HepG2 (cell line): Measurements from ENCODE around the gene USP8. TPM values are rescaled to one million over a fixed set of nuclear protein-coding genes. Genes with fewer than 3 reads are reported as not detected.

ENCODE experiments used
- CCDC6 ChIP-seq: sonication (generic); formaldehyde crosslinking; IDR thresholded peaks from 2 replicates; pipeline ENCODE4 v1.8.1; 2022; ENCODE audit warnings: mild to moderate bottlenecking, missing genetic modification reagents, moderate library complexity
- EZH2 ChIP-seq: conservative IDR thresholded peaks from 2 replicates; pipeline ENCODE4 v1.6.1; 2012; ENCODE audit warnings: mild to moderate bottlenecking, low read depth, low read length, moderate library complexity
- HDAC1 ChIP-seq: sonication (generic); formaldehyde crosslinking; IDR thresholded peaks from 2 replicates; pipeline ENCODE4 v1.5.1; 2020; ENCODE audit warnings: mild to moderate bottlenecking, missing genetic modification reagents
- HNRNPL ChIP-seq: fragments of 200-400 bp; formaldehyde crosslinking; IDR thresholded peaks from 2 replicates; pipeline ENCODE4 v1.6.1; 2017; ENCODE audit warnings: mild to moderate bottlenecking, low read depth, low read length
- HOXA3 ChIP-seq: sonication (generic); formaldehyde crosslinking; IDR thresholded peaks from 2 replicates; pipeline ENCODE4 v1.5.0; 2020; ENCODE audit warnings: missing genetic modification reagents
- IKZF4 ChIP-seq: sonication (generic); formaldehyde crosslinking; IDR thresholded peaks from 2 replicates; pipeline ENCODE4 v1.5.1; 2020; ENCODE audit warnings: borderline replicate concordance, mild to moderate bottlenecking, low read depth, missing genetic modification reagents; ENCODE audit errors: not compliant biosample characterization
- MIXL1 ChIP-seq: IDR thresholded peaks from 2 replicates; pipeline ENCODE4 v1.6.1; 2016
- NAIF1 ChIP-seq: sonication (generic); formaldehyde crosslinking; IDR thresholded peaks from 2 replicates; pipeline ENCODE4 v1.5.0; 2020; ENCODE audit warnings: mild to moderate bottlenecking, missing genetic modification reagents, borderline replicate concordance
- NONO ChIP-seq, 2 experiments: fragments of 450-650 bp in 1 of 2; sonication (generic) in 1 of 2; formaldehyde crosslinking in 1 of 2; IDR thresholded peaks in 1 of 2; conservative IDR thresholded peaks in 1 of 2; 2 replicates each; pipeline versions ENCODE4 v1.6.1 to v1.8.0; 2017 to 2022; ENCODE audit warnings: mild to moderate bottlenecking in 1 of 2, missing genetic modification reagents in 1 of 2, moderate library complexity in 1 of 2
- PAF1 ChIP-seq: IDR thresholded peaks from 2 replicates; pipeline ENCODE4 v1.6.1; 2016; ENCODE audit warnings: missing genetic modification reagents, missing compliant biosample characterization
- PITX1 ChIP-seq: sonication (generic); formaldehyde crosslinking; IDR thresholded peaks from 2 replicates; pipeline ENCODE4 v1.5.1; 2020; ENCODE audit warnings: mild to moderate bottlenecking, missing genetic modification reagents
- RARA ChIP-seq: IDR thresholded peaks from 2 replicates; pipeline ENCODE4 v1.6.1; 2016; ENCODE audit warnings: missing genetic modification reagents, missing compliant biosample characterization
- THAP11 ChIP-seq: IDR thresholded peaks from 2 replicates; pipeline ENCODE4 v1.6.1; 2016; ENCODE audit warnings: missing biosample characterization, missing genetic modification reagents
- ZMYM4 ChIP-seq: sonication (generic); formaldehyde crosslinking; IDR thresholded peaks from 2 replicates; pipeline ENCODE4 v1.8.1; 2023; ENCODE audit warnings: mild to moderate bottlenecking, missing genetic modification reagents
- ZNF549 ChIP-seq: sonication (generic); formaldehyde crosslinking; IDR thresholded peaks from 2 replicates; pipeline ENCODE4 v1.5.0; 2020; ENCODE audit warnings: missing genetic modification reagents
- ZNF615 ChIP-seq: sonication (generic); formaldehyde crosslinking; IDR thresholded peaks from 2 replicates; pipeline ENCODE4 v1.5.0; 2020; ENCODE audit warnings: mild to moderate bottlenecking, missing genetic modification reagents, borderline replicate concordance
- ZNF788 ChIP-seq: sonication (generic); formaldehyde crosslinking; IDR thresholded peaks from 2 replicates; pipeline ENCODE4 v1.5.0; 2020; ENCODE audit warnings: mild to moderate bottlenecking, missing genetic modification reagents, borderline replicate concordance
- ZNF879 ChIP-seq: sonication (generic); formaldehyde crosslinking; IDR thresholded peaks from 2 replicates; pipeline ENCODE4 v1.8.1; 2023; ENCODE audit warnings: missing genetic modification reagents
- ZSCAN25 ChIP-seq: sonication (generic); formaldehyde crosslinking; IDR thresholded peaks from 2 replicates; pipeline ENCODE4 v1.8.0; 2022; ENCODE audit warnings: mild to moderate bottlenecking, missing genetic modification reagents
- polyA plus RNA-seq, 8 experiments: library from polyadenylated mRNA; depleted of rRNA in 3 of 8; stranded (reverse) in 7 of 8; unstranded in 1 of 8; fragments of >200 nt; fragmentation: Illumina TruSeq in 4 of 8; extraction: Trizol in 4 of 8; gene quantifications; 2 replicates each; pipeline versions ENCODE4 v1.2.1 to v1.2.3, GENCODE V29; 2011 to 2016; ENCODE audit warnings: low read depth in 4 of 8, missing spikeins in 1 of 8, mixed read lengths in 1 of 8; ENCODE audit not compliant: insufficient read depth in 1 of 8
- total RNA-seq, 5 experiments: library from RNA; depleted of rRNA; stranded (reverse); fragments of >200 nt; fragmentation: Illumina TruSeq; extraction: Trizol; gene quantifications; 2 replicates each; pipeline ENCODE4 v1.2.3, GENCODE V29; 2016; ENCODE audit warnings: low read depth in 1 of 5
- TF ChIP-seq, protein P1 (sequence below): sonication (generic); formaldehyde crosslinking; IDR thresholded peaks from 2 replicates; pipeline ENCODE4 v1.5.1; 2020; ENCODE audit warnings: mild to moderate bottlenecking, missing genetic modification reagents, moderate library complexity
- TF ChIP-seq, protein P2 (sequence below): IDR thresholded peaks from 2 replicates; pipeline ENCODE4 v1.6.1; 2016
- TF ChIP-seq, protein P3 (sequence below): IDR thresholded peaks from 2 replicates; pipeline ENCODE4 v1.6.1; 2018; ENCODE audit warnings: missing genetic modification reagents, mild to moderate bottlenecking, missing compliant biosample characterization

The USP8 gene
- total and polyA plus RNA-seq, 2 of the 13 experiments (the other 11 are each of a cell fraction or from before 2014, with no cell fraction given), result 36.4 to 50.7 TPM

DNA sequence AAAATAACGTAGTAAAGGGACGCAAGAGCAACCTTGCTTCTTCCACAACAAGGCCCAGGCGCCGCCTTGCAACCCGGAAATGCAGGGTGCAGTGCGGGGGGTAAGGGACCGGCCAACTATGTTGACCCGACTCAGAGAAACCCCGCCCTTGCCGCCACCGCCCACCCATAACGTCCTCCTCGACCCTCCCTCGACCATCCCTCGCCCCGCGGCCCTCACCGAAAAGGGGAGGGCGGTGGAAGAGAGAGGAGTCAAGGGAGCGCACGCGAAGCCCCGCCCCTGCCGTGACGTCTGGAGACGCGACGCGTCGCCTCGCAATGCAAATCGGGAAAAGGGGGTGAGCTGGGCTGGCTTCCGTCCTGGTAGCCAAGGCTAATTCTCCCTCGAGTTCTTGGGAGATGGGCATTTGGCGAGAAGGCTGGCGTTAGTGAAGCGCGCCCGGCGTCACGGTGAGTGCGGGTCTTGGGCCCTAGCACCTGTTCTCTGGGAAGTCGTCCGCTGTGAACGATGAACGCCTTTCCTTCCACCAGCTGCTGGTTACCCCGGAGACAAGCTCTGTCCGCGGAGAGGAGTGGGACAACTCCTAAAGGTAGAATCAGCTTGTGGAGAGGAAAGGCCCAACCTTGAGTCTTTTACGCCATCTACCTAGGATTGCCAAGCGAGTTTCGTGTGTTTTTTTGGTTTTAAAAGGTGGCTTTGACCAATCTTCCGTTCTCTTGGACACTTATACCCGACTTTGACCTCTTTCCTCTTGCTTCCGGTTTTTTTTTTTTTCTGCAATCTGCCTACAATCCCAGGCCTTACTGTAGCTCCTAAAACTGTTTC is at the start of gene USP8 (continued):
- TF ChIP-seq, protein P1, sequence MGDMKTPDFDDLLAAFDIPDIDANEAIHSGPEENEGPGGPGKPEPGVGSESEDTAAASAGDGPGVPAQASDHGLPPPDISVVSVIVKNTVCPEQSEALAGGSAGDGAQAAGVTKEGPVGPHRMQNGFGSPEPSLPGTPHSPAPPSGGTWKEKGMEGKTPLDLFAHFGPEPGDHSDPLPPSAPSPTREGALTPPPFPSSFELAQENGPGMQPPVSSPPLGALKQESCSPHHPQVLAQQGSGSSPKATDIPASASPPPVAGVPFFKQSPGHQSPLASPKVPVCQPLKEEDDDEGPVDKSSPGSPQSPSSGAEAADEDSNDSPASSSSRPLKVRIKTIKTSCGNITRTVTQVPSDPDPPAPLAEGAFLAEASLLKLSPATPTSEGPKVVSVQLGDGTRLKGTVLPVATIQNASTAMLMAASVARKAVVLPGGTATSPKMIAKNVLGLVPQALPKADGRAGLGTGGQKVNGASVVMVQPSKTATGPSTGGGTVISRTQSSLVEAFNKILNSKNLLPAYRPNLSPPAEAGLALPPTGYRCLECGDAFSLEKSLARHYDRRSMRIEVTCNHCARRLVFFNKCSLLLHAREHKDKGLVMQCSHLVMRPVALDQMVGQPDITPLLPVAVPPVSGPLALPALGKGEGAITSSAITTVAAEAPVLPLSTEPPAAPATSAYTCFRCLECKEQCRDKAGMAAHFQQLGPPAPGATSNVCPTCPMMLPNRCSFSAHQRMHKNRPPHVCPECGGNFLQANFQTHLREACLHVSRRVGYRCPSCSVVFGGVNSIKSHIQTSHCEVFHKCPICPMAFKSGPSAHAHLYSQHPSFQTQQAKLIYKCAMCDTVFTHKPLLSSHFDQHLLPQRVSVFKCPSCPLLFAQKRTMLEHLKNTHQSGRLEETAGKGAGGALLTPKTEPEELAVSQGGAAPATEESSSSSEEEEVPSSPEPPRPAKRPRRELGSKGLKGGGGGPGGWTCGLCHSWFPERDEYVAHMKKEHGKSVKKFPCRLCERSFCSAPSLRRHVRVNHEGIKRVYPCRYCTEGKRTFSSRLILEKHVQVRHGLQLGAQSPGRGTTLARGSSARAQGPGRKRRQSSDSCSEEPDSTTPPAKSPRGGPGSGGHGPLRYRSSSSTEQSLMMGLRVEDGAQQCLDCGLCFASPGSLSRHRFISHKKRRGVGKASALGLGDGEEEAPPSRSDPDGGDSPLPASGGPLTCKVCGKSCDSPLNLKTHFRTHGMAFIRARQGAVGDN (CRISPR knock-in tag), result peak; percentile 89
- TF ChIP-seq, protein P2, sequence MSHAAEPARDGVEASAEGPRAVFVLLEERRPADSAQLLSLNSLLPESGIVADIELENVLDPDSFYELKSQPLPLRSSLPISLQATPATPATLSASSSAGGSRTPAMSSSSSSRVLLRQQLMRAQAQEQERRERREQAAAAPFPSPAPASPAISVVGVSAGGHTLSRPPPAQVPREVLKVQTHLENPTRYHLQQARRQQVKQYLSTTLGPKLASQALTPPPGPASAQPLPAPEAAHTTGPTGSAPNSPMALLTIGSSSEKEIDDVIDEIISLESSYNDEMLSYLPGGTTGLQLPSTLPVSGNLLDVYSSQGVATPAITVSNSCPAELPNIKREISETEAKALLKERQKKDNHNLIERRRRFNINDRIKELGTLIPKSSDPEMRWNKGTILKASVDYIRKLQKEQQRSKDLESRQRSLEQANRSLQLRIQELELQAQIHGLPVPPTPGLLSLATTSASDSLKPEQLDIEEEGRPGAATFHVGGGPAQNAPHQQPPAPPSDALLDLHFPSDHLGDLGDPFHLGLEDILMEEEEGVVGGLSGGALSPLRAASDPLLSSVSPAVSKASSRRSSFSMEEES (CRISPR knock-in tag), result 0 out of 2 replicates have a peak, but pooled peaks have one; percentile 46
- TF ChIP-seq NONO (IDR thresholded peaks at IDR 0.05) (no peak), NONO (CRISPR knock-in tag; conservative IDR thresholded peaks at IDR 0.05) (peak; percentile 45; the same call in 1 of the 2 replicates), EZH2 (no peak), MIXL1 (CRISPR knock-in tag) (peak; percentile 58; the same call in 1 of the 2 replicates), ZSCAN25 (peak; percentile 66; the same call in 1 of the 2 replicates), HNRNPL (0 out of 2 replicates have a peak, but pooled peaks have one; percentile 37), THAP11 (CRISPR knock-in tag) (peak; percentile 91), ZNF549 (CRISPR knock-in tag) (no peak), NAIF1 (peak; percentile 94), HOXA3 (peak; percentile 94), PITX1 (CRISPR knock-in tag) (no peak; the same call in 1 of the 2 replicates), ZNF788 (CRISPR knock-in tag) (peak; percentile 89; the same call in 1 of the 2 replicates), ZMYM4 (CRISPR knock-in tag) (peak; percentile 96), IKZF4 (peak; percentile 59), PAF1 (no peak), RARA (CRISPR knock-in tag) (peak; percentile 62; the same call in 1 of the 2 replicates), HDAC1 (CRISPR knock-in tag) (peak; percentile 80), CCDC6 (CRISPR knock-in tag) (peak; percentile 44; the same call in 1 of the 2 replicates), ZNF879 (CRISPR knock-in tag) (peak; percentile 29; the same call in 1 of the 2 replicates), ZNF615 (CRISPR knock-in tag) (no peak)
- TF ChIP-seq, protein P3, sequence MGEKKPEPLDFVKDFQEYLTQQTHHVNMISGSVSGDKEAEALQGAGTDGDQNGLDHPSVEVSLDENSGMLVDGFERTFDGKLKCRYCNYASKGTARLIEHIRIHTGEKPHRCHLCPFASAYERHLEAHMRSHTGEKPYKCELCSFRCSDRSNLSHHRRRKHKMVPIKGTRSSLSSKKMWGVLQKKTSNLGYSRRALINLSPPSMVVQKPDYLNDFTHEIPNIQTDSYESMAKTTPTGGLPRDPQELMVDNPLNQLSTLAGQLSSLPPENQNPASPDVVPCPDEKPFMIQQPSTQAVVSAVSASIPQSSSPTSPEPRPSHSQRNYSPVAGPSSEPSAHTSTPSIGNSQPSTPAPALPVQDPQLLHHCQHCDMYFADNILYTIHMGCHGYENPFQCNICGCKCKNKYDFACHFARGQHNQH (CRISPR knock-in tag), result 0 out of 2 replicates have a peak, but pooled peaks have one; percentile 44
